Hippocampal formation (tissue), 2 donors: ENCODE data around the gene MAGI2.
"Not testable (repeated sequence)": the region's sequence is repeated elsewhere in the genome, so short reads cannot be mapped to it uniquely, and the experiment has no call there.

Experiments used
- DNase-seq, 2 donors: peaks; one replicate each; lab custom pipeline; 2025; lab: John Stamatoyannopoulos, UW

The MAGI2 gene

GRCh38 chr7:79051915-79052314, 401.6 kb downstream of the MAGI2 start:
- DNase-seq = peak in 1 of 2 donors; percentile 35

GRCh38 chr7:79050603-79051002, 402.9 kb downstream of the MAGI2 start:
- DNase-seq = peak in 1 of 2 donors; percentile 11

GRCh38 chr7:79046061-79046460, 407.4 kb downstream of the MAGI2 start:
- no peak for DNase-seq

- DNase-seq = no peak
Measured at GRCh38 chr7:79037001-79037400, 416.5 kb downstream of the MAGI2 start.

GRCh38 chr7:79036356-79036755, 417.1 kb downstream of the MAGI2 start:
- DNase-seq = no peak

- DNase-seq = no peak
Measured at GRCh38 chr7:79035858-79036257, 417.6 kb downstream of the MAGI2 start.

- no peak for DNase-seq
Measured at GRCh38 chr7:79034730-79035129, 418.7 kb downstream of the MAGI2 start.

GRCh38 chr7:79019711-79020110, 433.8 kb downstream of the MAGI2 start:
- DNase-seq = not testable (repeated sequence)

GRCh38 chr7:79011921-79012320, 441.5 kb downstream of the MAGI2 start:
- no peak for DNase-seq

- no peak for DNase-seq
Measured at GRCh38 chr7:79009647-79010046, 443.8 kb downstream of the MAGI2 start.

GRCh38 chr7:79008786-79009185, 444.7 kb downstream of the MAGI2 start:
- no peak for DNase-seq

- no peak for DNase-seq
Measured at GRCh38 chr7:78996013-78996412, 457.5 kb downstream of the MAGI2 start.

- DNase-seq = no peak
Measured at GRCh38 chr7:78993341-78993740, 460.1 kb downstream of the MAGI2 start.

- DNase-seq = no peak
Measured at GRCh38 chr7:78985509-78985908, 468.0 kb downstream of the MAGI2 start.

- no peak for DNase-seq
Measured at GRCh38 chr7:78983483-78983882, 470.0 kb downstream of the MAGI2 start.

- no peak for DNase-seq
Measured at GRCh38 chr7:78970440-78970916, 483.0 kb downstream of the MAGI2 start.

GRCh38 chr7:78968951-78969350, 484.5 kb downstream of the MAGI2 start:
- no peak for DNase-seq

- DNase-seq = not testable (repeated sequence)
Measured at GRCh38 chr7:78967561-78967960, 485.9 kb downstream of the MAGI2 start.

- no peak for DNase-seq
Measured at GRCh38 chr7:78967046-78967445, 486.4 kb downstream of the MAGI2 start.

- DNase-seq = no peak
Measured at GRCh38 chr7:78959477-78959876, 494.0 kb downstream of the MAGI2 start.

- DNase-seq = no peak
Measured at GRCh38 chr7:78955329-78955728, 498.1 kb downstream of the MAGI2 start.

- no peak for DNase-seq
Measured at GRCh38 chr7:78953726-78954363, 499.6 kb downstream of the MAGI2 start.

- DNase-seq = no peak
Measured at GRCh38 chr7:78953090-78953489, 500.4 kb downstream of the MAGI2 start.

GRCh38 chr7:78939669-78940068, 513.8 kb downstream of the MAGI2 start:
- DNase-seq = no peak
